Neutrophil (primary cell): ENCODE data around the gene RHOBTB1.
A peak's percentile ranks its signal among the peaks of the same experiment; 100 is the strongest.

Experiments
- H3K27ac ChIP-seq: fragments of 200-600 bp; sonication (generic); 2 replicates; pipeline ENCODE4 v1.5.1; 2016; ENCODE audit warnings: mild to moderate bottlenecking, moderate library complexity
- H3K27me3 ChIP-seq: fragments of 200-600 bp; sonication (generic); 2 replicates; pipeline ENCODE4 v1.6.0; 2016; ENCODE audit warnings: mild to moderate bottlenecking
- H3K36me3 ChIP-seq: fragments of 200-600 bp; sonication (generic); 2 replicates; pipeline ENCODE4 v1.5.1; 2017
- H3K4me1 ChIP-seq, 2 experiments: fragments of 200-600 bp in 1 of 2; sonication (generic) in 1 of 2; 1 replicate in 1 of 2; 2 replicates in 1 of 2; pipeline versions ENCODE4 v1.5.1 to v1.6.1; 2013 to 2016; ENCODE audit warnings: low read depth in 1 of 2, low read length in 1 of 2, mild to moderate bottlenecking in 1 of 2, moderate library complexity in 1 of 2; ENCODE audit not compliant: control insufficient read depth in 1 of 2, insufficient read depth in 1 of 2
- H3K4me3 ChIP-seq, 2 experiments: fragments of 200-600 bp in 1 of 2; sonication (generic) in 1 of 2; 1 replicate in 1 of 2; 2 replicates in 1 of 2; pipeline ENCODE4 v1.5.1; 2013 to 2016; ENCODE audit warnings: low read depth in 1 of 2, low read length in 1 of 2, mild to moderate bottlenecking in 1 of 2, moderate library complexity in 1 of 2
- H3K9me3 ChIP-seq: fragments of 200-600 bp; sonication (generic); 2 replicates; pipeline ENCODE4 v1.5.1; 2016
- CTCF ChIP-seq: fragments of 200-600 bp; sonication (generic); IDR thresholded peaks from 2 replicates; pipeline ENCODE4 v1.5.1; 2016; ENCODE audit warnings: antibody characterized with exemption

Gene RHOBTB1

GRCh38 chr10:60944910-60945297 is 919 bp upstream of the RHOBTB1 start:
- Histone ChIP-seq H3K9me3 (no peaks in the 10 kb centered on the region), H3K4me1 (peaks cover 9 to 22% of the 10 kb centered on the region in 2 experiments), H3K27me3 (peaks cover 79% of the 10 kb centered on the region), H3K27ac (no peak overlapping the region), H3K36me3 (no peaks in the 10 kb centered on the region), H3K4me3 (peak overlapping the region in 1 of 2 experiments; percentile 50)
- TF ChIP-seq CTCF = no peak

DNA sequence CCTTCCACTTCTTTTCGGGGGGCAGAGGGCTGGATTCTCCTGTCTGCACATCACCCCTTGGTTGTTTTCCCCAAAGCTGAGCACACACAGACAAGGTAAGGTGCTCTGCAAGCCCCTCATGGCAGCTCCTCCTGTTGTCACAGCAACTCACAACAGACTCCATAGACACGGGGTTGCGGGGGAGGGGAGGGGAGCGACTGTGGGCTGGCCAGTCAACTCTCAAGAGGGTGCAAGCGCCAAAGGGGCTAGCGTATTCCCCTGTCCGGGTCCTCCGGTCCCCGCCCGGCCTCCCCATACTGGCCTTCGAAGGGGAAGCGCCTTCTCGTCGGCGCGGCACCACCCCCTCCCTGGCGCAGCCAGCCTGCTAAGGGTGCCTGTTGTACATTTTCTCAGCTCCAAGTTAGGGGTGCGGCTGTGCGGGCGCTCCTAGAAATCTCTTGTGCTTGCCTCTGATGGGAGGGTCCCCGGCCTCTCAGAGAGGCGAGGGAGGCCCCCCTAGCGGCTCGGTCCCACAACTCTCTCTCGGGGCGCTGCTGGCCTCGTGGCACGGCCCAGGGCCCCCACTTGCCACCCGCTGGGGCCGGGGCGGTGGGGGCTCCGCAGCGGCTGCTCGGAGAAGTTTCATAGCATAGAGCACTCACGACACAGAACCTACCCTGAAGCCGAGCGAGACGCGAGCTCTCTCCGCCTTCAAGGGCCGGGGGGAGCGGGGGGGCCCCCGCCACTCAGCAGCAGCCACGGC is 498 bp downstream of the RHOBTB1 start:
- peak overlapping the region; percentile 31 to 50 for H3K4me3 ChIP-seq
- H3K27ac ChIP-seq = no peak overlapping the region

DNA sequence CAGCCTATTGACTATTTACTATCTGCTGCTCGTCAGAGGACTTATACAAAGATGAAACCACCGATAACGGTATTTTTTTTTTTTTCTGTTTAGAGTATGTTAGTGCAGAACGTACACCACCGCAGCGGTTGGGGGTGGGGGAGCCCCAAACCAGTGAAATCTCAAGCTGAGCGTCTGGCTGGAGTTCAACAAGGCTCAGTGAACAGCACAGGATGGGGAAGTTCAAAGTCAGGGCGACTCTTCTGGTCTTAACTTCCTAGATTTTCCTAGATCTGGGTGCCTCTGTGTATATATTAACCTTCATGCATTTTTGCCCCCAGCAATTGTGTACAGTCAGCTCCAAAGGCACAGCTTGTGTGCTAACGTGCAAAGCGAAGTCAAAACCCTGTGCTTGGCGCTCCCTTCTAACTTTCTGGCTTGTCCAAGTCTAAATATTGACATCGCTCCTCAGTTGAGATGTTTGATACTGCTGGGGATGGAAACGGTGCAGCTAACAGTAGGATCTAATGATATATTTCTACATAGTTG is 1.1 kb downstream of the RHOBTB1 start:
- no peak overlapping the region for H3K27ac ChIP-seq

More for the DNA sequence above, 498 bp downstream of the RHOBTB1 start:
- Histone ChIP-seq H3K4me1 (peaks cover 9 to 22% of the 10 kb centered on the region in 2 experiments), H3K9me3 (no peaks in the 10 kb centered on the region), H3K36me3 (no peaks in the 10 kb centered on the region), H3K27me3 (peaks cover 71% of the 10 kb centered on the region)
- TF ChIP-seq CTCF = no peak

GRCh38 chr10:60942134-60942787 is 1.7 kb downstream of the RHOBTB1 start:
- no peaks in the 10 kb centered on the region for H3K9me3 ChIP-seq
- H3K36me3 ChIP-seq = no peaks in the 10 kb centered on the region
- H3K27ac ChIP-seq = no peak overlapping the region
- peaks cover 60% of the 10 kb centered on the region for H3K27me3 ChIP-seq
- H3K4me3 ChIP-seq = no peak overlapping the region
- H3K4me1 ChIP-seq = peaks cover 9 to 22% of the 10 kb centered on the region in 2 experiments
- no peak for TF ChIP-seq CTCF

More for the DNA sequence above, 1.1 kb downstream of the RHOBTB1 start:
- Histone ChIP-seq H3K9me3 (no peaks in the 10 kb centered on the region), H3K4me3 (peak overlapping the region in 1 of 2 experiments; percentile 50), H3K4me1 (peaks cover 9 to 22% of the 10 kb centered on the region in 2 experiments), H3K27me3 (peaks cover 64% of the 10 kb centered on the region), H3K36me3 (no peaks in the 10 kb centered on the region)
- TF ChIP-seq CTCF = no peak

- no peak overlapping the region for H3K27ac ChIP-seq
- no peaks in the 10 kb centered on the region for H3K9me3 ChIP-seq
- no peak overlapping the region for H3K4me3 ChIP-seq
- no peak for TF ChIP-seq CTCF
- peaks cover 9 to 22% of the 10 kb centered on the region in 2 experiments for H3K4me1 ChIP-seq
- peaks cover 42% of the 10 kb centered on the region for H3K27me3 ChIP-seq
- no peaks in the 10 kb centered on the region for H3K36me3 ChIP-seq
Observed at GRCh38 chr10:60940446-60940845, 3.5 kb downstream of the RHOBTB1 start.
